T47D (cell line): Measurements from ENCODE around the gene ESD.

Source experiments
- DNase-seq, 2 experiments: peaks; one replicate each; pipeline versions ENCODE4 v3.0.0 to v3.0.0-alpha.2; 2011 to 2012; ENCODE audit warnings: low read depth in 1 of 2, low spot score in 1 of 2
- JUND ChIP-seq: IDR thresholded peaks from 2 replicates; pipeline ENCODE4 v1.6.1; 2012; ENCODE audit warnings: low read depth
- in situ Hi-C: cut with HindIII; loops from 2 replicates; pipeline ENCODE4 v1.10.0; 2016; ENCODE audit warnings: low sequenced_read_pairs, low pct_unique_long_range_greater_than_20kb

The ESD gene

GRCh38 chr13:46728777-46729176 is 68.2 kb downstream of the ESD start:
- no peak for TF ChIP-seq JUND
- DNase-seq = peak in 1 of 2 experiments; percentile 20
- in situ Hi-C loops = no loop called here

- no peak for TF ChIP-seq JUND
Measured at GRCh38 chr13:46726347-46726746, 70.6 kb downstream of the ESD start.

More at GRCh38 chr13:46726347-46726746, 70.6 kb downstream of the ESD start:
- in situ Hi-C loops = no loop called here
- DNase-seq = no peak
